Rectal smooth muscle tissue (tissue), 1 donor: Measurements from ENCODE around the gene HOXA11.

Experiments
- H3K27ac ChIP-seq: one replicate; pipeline ENCODE4 v1.7.0; 2013; ENCODE audit warnings: low read depth, low read length, inconsistent platforms
- H3K27me3 ChIP-seq: one replicate; pipeline ENCODE4 v1.7.0; 2013; ENCODE audit warnings: low read length; ENCODE audit not compliant: control insufficient read depth, insufficient read depth
- H3K36me3 ChIP-seq: one replicate; pipeline ENCODE4 v1.7.0; 2013; ENCODE audit warnings: low read length; ENCODE audit not compliant: control insufficient read depth, insufficient read depth
- H3K4me1 ChIP-seq: one replicate; pipeline ENCODE4 v1.7.0; 2013; ENCODE audit warnings: low read length; ENCODE audit not compliant: control insufficient read depth, insufficient read depth
- H3K4me3 ChIP-seq: one replicate; pipeline ENCODE4 v1.7.0; 2013; ENCODE audit warnings: low read length
- H3K9ac ChIP-seq: one replicate; pipeline ENCODE4 v1.7.0; 2013; ENCODE audit warnings: low read length

HOXA11 gene

DNA sequence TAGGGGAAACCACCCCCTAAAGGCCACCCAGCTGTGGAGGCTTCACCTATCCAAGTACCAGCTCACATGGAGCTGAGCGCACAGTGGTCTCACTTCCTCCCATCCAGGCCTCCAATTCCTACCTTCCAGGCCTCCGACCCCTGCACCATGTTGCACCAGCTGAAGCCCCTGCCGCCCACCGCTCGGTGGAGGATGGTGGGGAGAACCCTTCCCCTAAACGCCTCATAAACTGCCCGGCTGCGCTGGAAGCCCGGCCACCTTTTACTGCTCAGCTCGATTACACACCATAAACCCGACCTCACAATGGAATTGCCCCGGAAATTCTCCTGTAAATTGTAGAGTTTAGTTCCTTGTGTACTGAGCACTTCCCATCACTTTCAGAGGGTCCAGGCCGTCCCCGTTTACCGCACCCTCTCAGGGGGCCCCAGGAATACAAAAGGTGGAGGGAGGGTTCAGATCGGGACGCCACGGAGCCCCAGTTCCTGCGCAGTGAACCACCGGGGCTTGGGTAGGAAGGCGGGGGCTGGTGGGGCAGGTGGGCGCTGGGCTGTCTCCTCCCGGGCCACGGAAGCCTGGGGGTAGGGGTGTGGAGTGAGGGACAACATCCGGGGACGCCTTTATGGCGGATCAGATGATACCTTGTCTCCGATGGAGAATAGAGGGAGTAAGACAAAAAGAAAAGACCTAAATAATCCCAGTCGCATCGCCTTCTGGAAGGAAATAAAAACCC lies 27.2 kb downstream of the HOXA11 start:
- Histone ChIP-seq H3K36me3 (no peaks in the 10 kb centered on the region), H3K4me3 (peak overlapping the region; percentile 69), H3K27me3 (peaks cover 3% of the 10 kb centered on the region), H3K27ac (no peak overlapping the region), H3K4me1 (peaks cover 10% of the 10 kb centered on the region), H3K9ac (no peak overlapping the region)

DNA sequence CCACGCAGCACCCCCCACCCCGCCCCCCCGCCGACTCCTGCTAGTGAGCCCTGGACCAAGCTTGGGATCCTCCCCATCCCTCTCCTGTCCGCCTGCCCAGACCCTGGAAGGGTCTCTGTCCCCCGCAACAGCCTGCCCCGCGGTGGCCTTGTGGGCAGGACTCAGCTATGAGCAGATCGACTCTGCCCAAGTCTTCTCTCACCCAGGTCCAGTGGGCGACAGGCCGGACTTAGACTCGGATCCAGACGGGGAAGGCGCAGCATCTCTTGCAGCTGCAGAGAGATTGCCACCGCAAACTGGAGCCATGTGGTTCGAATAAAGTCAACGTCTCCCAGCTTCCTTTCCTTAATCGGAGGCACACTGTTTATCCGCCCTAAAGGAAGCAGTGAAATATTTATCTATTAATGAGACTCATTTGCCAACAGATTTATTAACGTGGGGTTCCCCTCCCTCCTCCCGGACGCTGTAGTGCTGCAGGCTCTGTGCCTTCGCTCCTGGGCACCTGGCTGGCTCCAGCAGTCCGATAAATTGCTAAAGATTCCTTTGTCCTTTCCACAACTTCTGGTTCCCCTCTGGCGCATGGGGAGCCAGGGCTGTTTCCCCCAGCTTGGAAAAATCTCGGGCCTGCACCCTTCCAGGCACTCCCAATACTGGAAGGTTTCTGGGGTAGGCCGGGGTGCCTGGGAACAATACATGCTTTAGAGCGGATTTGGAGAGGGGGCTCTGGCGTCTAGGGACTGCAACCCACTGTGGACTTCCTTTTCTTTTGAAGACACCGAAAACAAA lies 27.9 kb downstream of the HOXA11 start:
- peaks cover 6% of the 10 kb centered on the region for H3K27me3 ChIP-seq
- H3K36me3 ChIP-seq, result no peaks in the 10 kb centered on the region
- H3K4me3 ChIP-seq, result peak overlapping the region; percentile 69
- peaks cover 12% of the 10 kb centered on the region for H3K4me1 ChIP-seq
- peak overlapping the region; percentile 89 for H3K27ac ChIP-seq
- peak overlapping the region; percentile 36 for H3K9ac ChIP-seq

DNA sequence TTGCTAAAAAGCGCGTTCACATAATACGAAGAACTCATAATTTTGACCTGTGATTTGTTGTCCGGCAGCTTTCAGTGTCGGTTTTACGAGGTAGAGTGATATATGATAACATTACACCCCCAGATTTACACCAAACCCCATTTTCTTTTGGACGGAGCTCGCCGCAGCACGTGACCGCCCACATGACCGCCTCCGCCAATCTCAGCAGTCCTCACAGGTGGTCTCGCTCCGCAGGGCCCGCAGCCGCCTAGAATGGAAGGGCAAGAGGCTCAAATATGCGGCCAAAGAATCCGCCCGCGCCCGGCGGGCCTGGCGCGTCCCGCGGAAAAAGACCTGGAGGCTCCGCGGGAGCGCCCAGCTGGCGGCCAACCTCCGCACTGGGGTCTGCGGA lies 28.5 kb downstream of the HOXA11 start, which contains the start of gene HOXA7:
HOXA7 (minus strand) TSS at position 168 of the 391 bp plus-strand sequence; CDS start at position 38, 130 bp downstream.
- H3K27me3 ChIP-seq, result peaks cover 8% of the 10 kb centered on the region
- no peaks in the 10 kb centered on the region for H3K36me3 ChIP-seq
- peaks cover 12% of the 10 kb centered on the region for H3K4me1 ChIP-seq
- H3K4me3 ChIP-seq, result peak within 1 kb of the TSS; percentile 69
- H3K27ac ChIP-seq, result peak within 1 kb of the TSS; percentile 89
- peak within 1 kb of the TSS; percentile 36 for H3K9ac ChIP-seq

DNA sequence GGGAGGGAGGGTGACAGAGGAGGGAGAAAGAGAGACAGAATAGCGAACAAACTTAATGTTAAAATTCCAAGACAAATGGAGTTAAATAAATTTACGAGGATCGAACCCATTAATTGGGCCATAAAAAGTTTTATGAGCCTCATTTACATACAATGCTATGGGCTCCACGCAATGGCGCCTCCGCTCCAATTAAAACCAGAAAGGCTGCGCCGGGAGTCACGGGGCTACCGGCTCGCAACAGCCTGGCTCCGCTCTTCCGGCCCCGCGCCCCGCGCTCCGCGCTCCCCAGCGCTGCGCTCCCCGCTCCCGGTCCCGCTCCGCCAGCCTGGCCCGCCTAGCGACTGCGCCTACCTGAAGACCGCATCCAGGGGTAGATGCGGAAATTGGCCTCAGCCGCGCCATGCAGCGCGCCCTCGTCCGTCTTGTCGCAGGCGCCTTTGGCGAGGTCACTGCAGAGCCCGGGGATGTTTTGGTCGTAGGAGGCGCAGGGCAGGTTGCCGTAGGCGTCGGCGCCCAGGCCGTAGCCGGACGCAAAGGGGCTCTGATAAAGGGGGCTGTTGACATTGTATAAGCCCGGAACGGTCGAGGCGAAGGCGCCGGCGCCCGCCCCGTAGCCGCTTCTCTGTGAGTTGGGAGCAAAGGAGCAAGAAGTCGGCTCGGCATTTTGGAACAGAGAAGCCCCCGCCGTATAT lies 29.1 kb downstream of the HOXA11 start:
- H3K4me3 ChIP-seq, result peak overlapping the region; percentile 69
- peaks cover 8% of the 10 kb centered on the region for H3K27me3 ChIP-seq
- peak overlapping the region; percentile 89 for H3K27ac ChIP-seq
- peak overlapping the region; percentile 3 for H3K9ac ChIP-seq
- H3K36me3 ChIP-seq, result no peaks in the 10 kb centered on the region
- peaks cover 12% of the 10 kb centered on the region for H3K4me1 ChIP-seq

DNA sequence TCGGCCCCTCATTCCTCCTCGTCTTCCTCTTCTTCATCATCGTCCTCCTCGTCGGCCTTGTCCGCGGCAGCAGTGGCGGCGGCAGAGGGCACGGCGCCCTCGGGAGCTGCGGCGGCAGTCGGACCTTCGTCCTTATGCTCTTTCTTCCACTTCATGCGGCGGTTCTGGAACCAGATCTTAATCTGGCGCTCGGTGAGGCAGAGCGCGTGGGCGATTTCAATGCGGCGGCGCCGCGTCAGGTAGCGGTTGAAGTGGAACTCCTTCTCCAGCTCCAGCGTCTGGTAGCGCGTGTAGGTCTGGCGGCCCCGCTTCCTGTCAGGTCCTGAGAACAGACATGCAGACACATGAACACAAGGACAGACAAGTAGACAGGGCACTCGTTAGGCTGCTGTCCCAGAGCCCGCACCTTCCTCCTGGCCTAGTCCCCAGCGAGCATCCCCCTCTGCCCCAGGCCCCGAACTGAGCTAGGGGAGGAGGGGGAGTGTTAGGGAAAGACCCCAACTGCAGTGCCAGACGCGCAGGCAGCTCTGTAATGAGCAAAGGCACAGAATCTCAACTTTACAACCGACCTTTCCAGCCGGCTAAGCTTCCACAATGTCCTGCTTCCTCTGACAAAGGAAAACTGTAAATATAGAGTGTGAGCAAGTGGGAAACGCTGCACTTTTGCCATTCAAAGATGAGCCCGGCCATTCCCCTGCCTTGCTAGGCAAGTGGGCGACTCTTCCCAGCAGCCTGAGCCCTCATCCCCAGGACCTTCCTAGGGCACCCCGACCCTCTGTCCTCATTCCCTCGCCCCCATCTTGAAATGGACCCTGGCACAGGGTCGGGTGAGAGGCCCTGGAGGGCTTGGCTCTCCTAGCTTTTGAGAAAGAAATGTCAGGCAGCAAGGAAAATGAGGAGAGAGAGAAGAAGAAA lies 29.9 kb downstream of the HOXA11 start:
- H3K27ac ChIP-seq, result peak overlapping the region; percentile 89
- peak overlapping the region; percentile 3 for H3K9ac ChIP-seq
- H3K4me3 ChIP-seq, result peak overlapping the region; percentile 69
- peaks cover 8% of the 10 kb centered on the region for H3K27me3 ChIP-seq
- H3K36me3 ChIP-seq, result no peaks in the 10 kb centered on the region
- peaks cover 12% of the 10 kb centered on the region for H3K4me1 ChIP-seq

DNA sequence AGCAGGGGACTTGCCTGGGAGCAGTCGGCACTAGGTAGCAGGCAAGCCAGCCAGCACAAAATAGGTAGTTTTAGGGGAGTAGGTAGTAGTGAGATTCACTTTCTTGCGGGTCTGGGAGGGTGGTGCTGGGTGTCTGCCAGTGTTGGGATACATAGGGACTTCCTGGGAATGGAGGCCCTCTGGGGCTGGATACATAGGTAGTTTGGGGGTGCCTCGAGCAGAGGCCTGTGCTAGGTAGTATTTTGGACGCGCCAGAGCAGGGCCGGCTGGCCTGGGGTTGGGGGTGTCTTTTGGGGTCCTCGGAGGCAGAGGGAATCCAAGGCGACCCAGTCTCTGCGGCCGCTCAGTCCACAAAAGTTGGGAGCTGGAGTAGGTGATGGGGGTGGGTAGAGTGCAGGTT lies 30.7 kb downstream of the HOXA11 start:
- Histone ChIP-seq H3K4me3 (peak overlapping the region; percentile 26), H3K36me3 (no peaks in the 10 kb centered on the region), H3K27ac (no peak overlapping the region), H3K9ac (no peak overlapping the region), H3K27me3 (peaks cover 8% of the 10 kb centered on the region), H3K4me1 (peaks cover 12% of the 10 kb centered on the region)

DNA sequence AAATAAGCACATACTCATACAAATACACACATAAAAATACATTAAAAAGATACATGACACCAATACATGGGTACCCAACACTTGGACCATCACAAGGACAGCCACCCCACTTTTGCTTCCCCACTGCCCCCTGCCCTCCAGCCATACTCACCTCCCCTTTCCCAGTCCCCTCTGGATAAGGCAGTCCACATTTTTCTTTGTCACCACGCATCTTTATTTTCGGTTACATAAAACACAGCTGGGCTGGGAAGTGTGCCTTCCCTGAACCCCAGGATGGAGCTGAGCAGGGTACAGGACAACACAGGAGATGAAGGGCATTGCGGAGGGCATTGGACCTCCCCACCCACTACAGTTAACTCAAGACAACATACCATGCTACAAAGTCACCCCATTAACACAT lies 31.5 kb downstream of the HOXA11 start:
- Histone ChIP-seq H3K27ac (no peak overlapping the region), H3K4me3 (no peak overlapping the region), H3K4me1 (peaks cover 12% of the 10 kb centered on the region), H3K9ac (no peak overlapping the region), H3K27me3 (peaks cover 7% of the 10 kb centered on the region), H3K36me3 (no peaks in the 10 kb centered on the region)

DNA sequence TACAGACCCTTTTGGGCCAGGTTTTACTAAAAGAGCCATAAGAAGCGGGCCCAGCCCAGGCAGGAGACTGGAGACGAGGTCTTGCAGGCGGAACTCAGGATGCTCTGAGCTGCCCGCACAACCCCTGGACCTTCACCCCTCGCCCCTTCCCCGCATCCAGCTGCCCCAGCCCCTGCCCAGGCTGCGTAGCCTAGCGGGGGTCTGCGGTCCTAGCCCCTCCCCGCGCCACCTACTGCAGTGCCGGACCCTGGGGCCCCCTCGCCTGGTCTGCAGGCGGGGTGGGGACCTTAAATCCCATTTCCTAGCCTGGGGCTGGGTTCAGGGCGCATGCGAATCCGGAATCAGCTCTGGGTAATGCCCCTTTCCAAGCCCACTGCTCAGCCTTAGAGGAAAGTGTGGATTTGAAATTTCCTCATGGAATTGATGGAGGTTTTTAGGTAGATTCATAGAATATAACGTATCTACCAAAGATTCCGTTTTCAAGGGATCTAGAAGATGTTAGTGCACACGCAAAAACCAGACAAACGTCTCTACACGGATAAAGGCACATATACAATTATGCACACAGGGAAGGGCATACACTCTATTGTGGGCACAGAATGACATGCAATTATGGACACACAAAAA lies 32.1 kb downstream of the HOXA11 start:
- H3K27ac ChIP-seq, result peak overlapping the region; percentile 96
- H3K27me3 ChIP-seq, result peaks cover 7% of the 10 kb centered on the region
- peaks cover 16% of the 10 kb centered on the region for H3K4me1 ChIP-seq
- H3K4me3 ChIP-seq, result peak overlapping the region; percentile 90
- H3K9ac ChIP-seq, result no peak overlapping the region
- no peaks in the 10 kb centered on the region for H3K36me3 ChIP-seq

DNA sequence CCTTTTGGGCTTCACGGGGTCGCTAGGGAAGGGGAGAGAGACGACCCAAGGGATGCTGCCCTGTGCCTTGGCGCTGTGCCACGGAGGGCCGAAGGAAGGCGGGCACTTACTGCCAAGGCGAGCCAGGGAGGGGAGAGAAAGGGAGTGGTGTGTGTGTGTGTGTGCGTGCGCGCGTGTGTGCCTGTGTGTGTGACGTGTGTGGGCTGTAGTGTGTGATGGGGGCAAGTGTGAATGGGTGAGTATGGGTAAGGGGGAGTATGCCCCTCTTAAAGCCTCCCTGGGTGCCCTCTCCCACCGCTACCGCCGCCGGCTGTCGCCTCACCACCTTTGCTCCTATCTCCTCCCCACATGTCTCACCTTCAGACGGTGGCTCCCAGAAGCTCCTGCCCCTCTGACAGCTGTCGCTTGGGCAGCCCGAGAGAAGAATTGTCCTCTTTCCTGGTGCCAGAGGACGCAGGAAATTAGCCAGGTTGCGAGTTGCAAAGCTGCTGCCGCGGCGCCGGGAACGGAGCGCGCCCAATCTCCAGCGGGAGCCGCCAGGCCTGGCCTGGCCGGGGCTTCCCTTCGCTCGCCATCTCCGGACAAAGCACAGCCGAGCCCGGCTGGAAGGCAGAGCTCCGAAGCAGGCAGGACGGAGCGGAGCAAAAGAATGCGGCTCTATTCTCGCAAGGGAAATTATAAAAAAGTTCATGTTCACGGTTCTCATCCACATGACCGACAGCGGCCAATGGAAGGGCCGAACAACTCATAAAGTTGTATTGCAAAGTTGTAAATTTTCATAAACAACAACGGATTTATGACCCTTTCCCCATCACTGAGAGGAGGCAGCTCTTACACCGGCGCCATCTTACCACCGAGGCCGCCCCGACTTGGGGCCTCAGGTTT lies 32.9 kb downstream of the HOXA11 start, which contains the start of gene HOXA3:
HOXA3 (minus strand) TSS at position 653 of the 885 bp plus-strand sequence. CDS start 41,943 bp downstream, outside the sequence.
- peaks cover 7% of the 10 kb centered on the region for H3K27me3 ChIP-seq
- peak within 1 kb of the TSS; percentile 90 for H3K4me3 ChIP-seq
- H3K27ac ChIP-seq, result peak within 1 kb of the TSS; percentile 96
- H3K9ac ChIP-seq, result peak within 1 kb of the TSS; percentile 93
- H3K4me1 ChIP-seq, result peaks cover 20% of the 10 kb centered on the region
- no peaks in the 10 kb centered on the region for H3K36me3 ChIP-seq

DNA sequence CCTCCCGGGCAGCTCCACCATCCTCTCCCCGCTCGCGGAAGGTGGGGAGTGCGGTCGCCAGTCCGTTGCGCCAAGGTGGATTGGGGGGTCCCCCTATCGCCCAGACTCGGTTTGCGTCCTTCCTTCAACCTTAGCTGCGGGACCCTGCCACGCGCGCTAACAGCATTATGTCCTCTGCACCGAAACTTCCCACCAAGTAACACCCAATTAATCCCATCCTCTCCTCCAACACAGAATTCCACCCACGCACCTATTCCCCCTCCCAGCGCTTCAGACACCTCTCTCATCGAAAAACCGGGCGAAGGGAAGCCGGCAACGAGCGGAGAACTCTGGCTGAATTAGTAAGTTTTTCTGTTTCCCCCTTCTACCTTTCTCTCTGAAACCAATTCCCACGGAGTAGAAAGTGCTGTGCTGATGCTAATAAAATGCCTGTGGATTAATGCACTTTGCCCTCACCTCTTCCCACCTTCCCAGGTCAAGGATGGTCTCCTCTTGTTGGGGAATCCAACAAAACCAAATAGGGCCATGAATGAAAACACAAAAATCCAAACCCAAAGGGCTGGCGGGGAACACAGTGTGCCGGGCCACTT lies 33.6 kb downstream of the HOXA11 start:
- Histone ChIP-seq H3K36me3 (no peaks in the 10 kb centered on the region), H3K4me3 (peak overlapping the region; percentile 90), H3K4me1 (peaks cover 23% of the 10 kb centered on the region), H3K9ac (peak overlapping the region; percentile 93), H3K27me3 (peaks cover 7% of the 10 kb centered on the region), H3K27ac (peak overlapping the region; percentile 96)
